ENCODE results near the gene RAB5A.
"Not testable (repeated sequence)": the region's sequence is repeated elsewhere in the genome, so short reads cannot be mapped to it uniquely, and the experiment has no call there.

RAB5A gene

DNA sequence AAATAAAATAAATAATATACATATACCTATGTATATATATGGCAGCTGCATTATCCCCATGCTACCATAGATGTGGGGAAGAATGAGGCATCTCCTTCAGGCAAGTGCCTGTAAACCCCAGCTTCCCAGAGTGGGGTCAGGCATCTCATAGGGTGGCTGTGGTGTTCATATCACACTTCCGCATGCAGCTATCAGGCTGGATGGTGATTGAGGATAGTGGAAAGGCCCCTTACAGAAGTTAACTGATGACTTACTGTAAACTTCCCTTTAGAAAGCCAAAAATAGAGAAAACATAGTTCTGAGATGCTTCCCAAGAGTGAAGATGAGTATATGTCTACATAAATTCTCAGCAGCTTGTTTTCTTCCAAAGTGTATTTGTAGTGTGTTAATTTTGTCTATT lies 68.6 kb downstream of the RAB5A start:
- no peaks in the 10 kb centered on the region for H3K27me3 ChIP-seq (replicated peaks; ENCODE audit: control insufficient read depth, insufficient read depth, low read length, poor library complexity, severe bottlenecking)

DNA sequence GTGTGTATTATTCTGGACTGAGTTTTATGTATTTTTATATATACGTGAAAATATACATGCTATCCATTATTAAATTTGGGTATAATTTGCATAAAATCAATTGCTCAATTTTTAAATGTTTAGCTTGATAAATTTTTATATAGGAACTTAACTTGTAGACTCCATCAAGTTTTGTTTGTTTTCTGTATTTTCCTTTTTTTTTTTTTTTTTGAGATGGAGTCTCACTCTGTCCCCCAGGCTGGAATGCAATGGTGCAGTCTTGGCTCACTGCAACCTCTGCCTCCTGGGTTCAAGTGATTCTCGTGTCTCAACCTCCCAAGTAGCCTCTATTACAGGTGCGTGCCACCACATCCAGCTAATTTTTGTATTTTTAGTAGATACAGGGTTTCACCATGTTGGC lies 69.2 kb downstream of the RAB5A start:
- not testable (repeated sequence) for H3K27ac ChIP-seq (ENCODE audit: insufficient read depth, low read length, poor library complexity, severe bottlenecking); H3K4me1 ChIP-seq (ENCODE audit: control insufficient read depth, insufficient read depth, low read length, poor library complexity, severe bottlenecking); DNase-seq; H3K9me3 ChIP-seq (ENCODE audit: control insufficient read depth, low read length); H3K27me3 ChIP-seq (replicated peaks; ENCODE audit: control insufficient read depth, insufficient read depth, low read length, poor library complexity, severe bottlenecking); H3K36me3 ChIP-seq (ENCODE audit: control insufficient read depth, insufficient read depth, low read length); H3K4me3 ChIP-seq (ENCODE audit: insufficient read depth, low read depth, low read length, poor library complexity, severe bottlenecking)

More for the DNA sequence above, 68.6 kb downstream of the RAB5A start:
- H3K4me3 ChIP-seq (ENCODE audit: insufficient read depth, low read depth, low read length, poor library complexity, severe bottlenecking): no peak overlapping the region
- H3K4me1 ChIP-seq (ENCODE audit: control insufficient read depth, insufficient read depth, low read length, poor library complexity, severe bottlenecking): no peaks in the 10 kb centered on the region
- no peak overlapping the region for H3K27ac ChIP-seq (ENCODE audit: insufficient read depth, low read length, poor library complexity, severe bottlenecking)
- H3K9me3 ChIP-seq (ENCODE audit: control insufficient read depth, low read length): no peaks in the 10 kb centered on the region
- no peaks in the 10 kb centered on the region for H3K36me3 ChIP-seq (ENCODE audit: control insufficient read depth, insufficient read depth, low read length)
- no peak for DNase-seq

DNA sequence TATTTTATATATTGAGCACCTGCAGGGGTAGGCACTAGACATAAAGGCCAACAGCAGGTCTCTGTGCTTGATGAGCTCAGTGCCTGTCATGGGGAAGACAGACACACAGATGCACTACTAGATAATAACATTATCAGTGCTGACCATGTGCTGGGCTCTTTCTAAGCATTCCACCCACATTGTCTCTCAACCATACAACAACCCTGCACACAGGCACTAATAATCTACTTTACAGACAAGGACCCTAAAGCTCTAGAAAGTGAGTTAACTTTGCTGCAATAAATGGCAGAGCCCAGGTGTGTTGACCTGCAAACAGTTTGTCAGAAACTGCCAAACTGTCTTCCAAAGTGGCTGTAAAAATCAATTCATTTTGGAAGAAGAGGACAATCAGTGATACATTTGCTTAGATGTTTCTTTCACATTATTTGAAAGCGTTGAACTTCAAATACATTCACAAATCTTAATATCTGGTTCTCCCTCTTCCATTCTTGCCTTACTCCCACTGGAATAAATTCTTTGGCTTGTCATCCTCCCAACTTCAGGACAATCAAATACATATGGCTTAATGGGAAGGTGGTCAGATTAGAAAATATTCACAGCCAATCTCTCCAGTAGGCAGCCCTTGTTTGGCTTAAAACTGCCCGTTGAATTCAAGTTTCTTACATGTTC lies 76.2 kb downstream of the RAB5A start:
- Histone ChIP-seq H3K27ac (ENCODE audit: insufficient read depth, low read length, poor library complexity, severe bottlenecking) (no peak overlapping the region), H3K27me3 (replicated peaks; ENCODE audit: control insufficient read depth, insufficient read depth, low read length, poor library complexity, severe bottlenecking) (no peaks in the 10 kb centered on the region), H3K36me3 (ENCODE audit: control insufficient read depth, insufficient read depth, low read length) (no peaks in the 10 kb centered on the region), H3K9me3 (ENCODE audit: control insufficient read depth, low read length) (no peaks in the 10 kb centered on the region), H3K4me3 (ENCODE audit: insufficient read depth, low read depth, low read length, poor library complexity, severe bottlenecking) (no peak overlapping the region), H3K4me1 (ENCODE audit: control insufficient read depth, insufficient read depth, low read length, poor library complexity, severe bottlenecking) (peaks cover 3% of the 10 kb centered on the region)
- DNase-seq: no peak

DNA sequence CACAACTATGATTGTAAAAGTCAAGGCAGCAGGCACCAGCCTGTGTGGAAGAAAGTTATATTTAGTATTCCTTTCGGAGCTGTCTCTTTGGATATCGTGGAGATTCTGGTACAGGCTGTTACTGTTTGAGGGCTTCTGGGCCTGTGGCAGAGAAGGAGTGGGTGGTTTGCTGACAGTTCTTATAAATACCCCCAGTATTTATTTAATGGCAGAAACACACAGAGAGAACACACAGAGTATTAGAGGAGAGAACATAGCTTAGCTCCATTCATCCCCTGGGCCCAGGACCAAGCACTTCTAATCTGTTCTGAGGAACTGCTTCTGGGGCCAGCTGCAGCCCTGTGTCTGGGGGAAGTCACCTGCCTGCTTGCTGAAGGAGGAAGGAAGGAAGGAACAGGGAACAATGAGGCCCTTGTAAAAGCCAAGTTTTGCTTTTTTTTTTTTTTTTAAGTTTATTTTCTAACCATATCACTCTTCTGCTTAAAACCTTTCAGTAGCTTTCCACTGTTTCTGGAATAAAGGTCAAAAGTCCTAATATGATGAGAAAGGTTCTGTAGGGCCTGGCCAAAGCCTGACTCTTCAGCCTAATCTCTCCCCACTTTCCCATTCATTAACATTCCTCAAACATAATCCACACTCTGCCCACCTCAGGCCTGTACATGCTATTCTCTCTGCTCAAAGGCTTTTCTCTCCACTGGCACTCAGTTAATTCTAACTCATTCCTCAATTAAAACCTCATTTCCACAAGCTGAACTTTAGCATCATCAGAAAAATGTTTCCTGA lies 76.9 kb downstream of the RAB5A start:
- Histone ChIP-seq H3K27ac (ENCODE audit: insufficient read depth, low read length, poor library complexity, severe bottlenecking) (no peak overlapping the region), H3K4me1 (ENCODE audit: control insufficient read depth, insufficient read depth, low read length, poor library complexity, severe bottlenecking) (peaks cover 3% of the 10 kb centered on the region), H3K36me3 (ENCODE audit: control insufficient read depth, insufficient read depth, low read length) (no peaks in the 10 kb centered on the region), H3K27me3 (replicated peaks; ENCODE audit: control insufficient read depth, insufficient read depth, low read length, poor library complexity, severe bottlenecking) (no peaks in the 10 kb centered on the region), H3K9me3 (ENCODE audit: control insufficient read depth, low read length) (no peaks in the 10 kb centered on the region), H3K4me3 (ENCODE audit: insufficient read depth, low read depth, low read length, poor library complexity, severe bottlenecking) (no peak overlapping the region)
- no peak for DNase-seq

DNA sequence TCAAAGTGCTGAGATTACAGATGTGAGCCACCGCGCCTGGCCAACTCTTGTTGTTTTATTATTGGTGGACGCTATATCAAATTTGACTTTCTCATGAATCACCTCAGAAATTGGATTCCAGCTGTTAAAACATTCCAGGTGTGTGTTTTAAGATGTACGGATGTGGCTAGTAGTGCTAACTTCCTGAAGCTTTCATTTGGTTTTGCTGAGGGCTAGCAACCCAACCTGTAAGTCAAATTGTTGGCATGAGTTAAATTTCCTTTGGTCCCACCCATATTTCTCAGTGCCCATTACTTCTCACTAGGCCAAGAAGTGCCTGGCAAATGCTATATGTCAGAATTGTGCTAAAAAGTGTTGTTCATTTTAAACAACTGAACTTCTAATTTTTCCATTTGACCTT lies 80.2 kb downstream of the RAB5A start:
- Histone ChIP-seq H3K9me3 (ENCODE audit: control insufficient read depth, low read length) (no peaks in the 10 kb centered on the region), H3K27ac (ENCODE audit: insufficient read depth, low read length, poor library complexity, severe bottlenecking) (no peak overlapping the region), H3K4me1 (ENCODE audit: control insufficient read depth, insufficient read depth, low read length, poor library complexity, severe bottlenecking) (peaks cover 3% of the 10 kb centered on the region), H3K36me3 (ENCODE audit: control insufficient read depth, insufficient read depth, low read length) (no peaks in the 10 kb centered on the region), H3K4me3 (ENCODE audit: insufficient read depth, low read depth, low read length, poor library complexity, severe bottlenecking) (no peak overlapping the region), H3K27me3 (replicated peaks; ENCODE audit: control insufficient read depth, insufficient read depth, low read length, poor library complexity, severe bottlenecking) (no peaks in the 10 kb centered on the region)
- no peak for DNase-seq

DNA sequence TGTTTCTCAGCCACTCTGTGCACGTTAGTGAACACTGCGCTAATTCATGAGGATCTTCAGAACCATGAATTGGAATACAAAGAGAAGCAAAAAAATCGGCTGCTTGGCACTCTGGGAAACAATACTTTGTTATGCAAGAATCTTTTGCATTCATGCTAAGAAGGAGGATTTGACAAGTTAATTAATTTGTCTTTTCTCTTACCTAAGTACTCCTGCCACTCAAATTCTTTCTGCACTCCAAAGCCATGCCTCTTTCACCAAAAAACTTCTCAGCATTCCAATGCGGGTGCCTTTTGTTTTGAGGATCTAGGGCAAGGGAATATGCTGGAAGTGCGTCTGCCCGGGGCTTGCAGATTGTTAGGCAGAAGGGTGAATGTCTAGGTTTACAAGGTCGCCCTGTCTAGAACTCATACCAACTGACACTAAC lies 82.0 kb downstream of the RAB5A start:
- Histone ChIP-seq H3K4me1 (ENCODE audit: control insufficient read depth, insufficient read depth, low read length, poor library complexity, severe bottlenecking) (no peaks in the 10 kb centered on the region), H3K27ac (ENCODE audit: insufficient read depth, low read length, poor library complexity, severe bottlenecking) (no peak overlapping the region), H3K4me3 (ENCODE audit: insufficient read depth, low read depth, low read length, poor library complexity, severe bottlenecking) (no peak overlapping the region), H3K36me3 (ENCODE audit: control insufficient read depth, insufficient read depth, low read length) (no peaks in the 10 kb centered on the region), H3K27me3 (replicated peaks; ENCODE audit: control insufficient read depth, insufficient read depth, low read length, poor library complexity, severe bottlenecking) (no peaks in the 10 kb centered on the region), H3K9me3 (ENCODE audit: control insufficient read depth, low read length) (no peaks in the 10 kb centered on the region)
- no peak for DNase-seq

DNA sequence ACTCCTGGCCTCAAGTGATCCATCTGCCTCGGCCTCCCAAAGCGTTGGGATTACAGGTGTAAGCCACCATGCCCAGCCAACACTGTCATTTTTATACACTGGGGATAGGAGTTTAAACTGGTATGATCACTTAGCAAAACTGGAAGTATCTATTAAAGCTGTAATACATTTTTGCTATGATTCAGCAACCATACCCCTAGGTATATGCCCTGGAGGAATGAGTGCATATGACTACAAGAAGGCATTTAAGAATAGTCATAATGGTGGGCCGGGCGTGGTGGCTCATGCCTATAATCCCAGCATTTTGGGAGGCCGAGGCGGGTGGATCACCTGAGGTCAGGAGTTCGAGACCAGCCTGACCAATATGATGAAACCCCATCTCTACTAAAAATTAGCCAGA lies 85.0 kb downstream of the RAB5A start:
- not testable (repeated sequence) for H3K4me1 ChIP-seq (ENCODE audit: control insufficient read depth, insufficient read depth, low read length, poor library complexity, severe bottlenecking); H3K27me3 ChIP-seq (replicated peaks; ENCODE audit: control insufficient read depth, insufficient read depth, low read length, poor library complexity, severe bottlenecking); H3K27ac ChIP-seq (ENCODE audit: insufficient read depth, low read length, poor library complexity, severe bottlenecking); H3K4me3 ChIP-seq (ENCODE audit: insufficient read depth, low read depth, low read length, poor library complexity, severe bottlenecking); H3K9me3 ChIP-seq (ENCODE audit: control insufficient read depth, low read length); H3K36me3 ChIP-seq (ENCODE audit: control insufficient read depth, insufficient read depth, low read length); DNase-seq
